ENCODE measurements around the gene MISP3. TPM values are rescaled to one million over a fixed set of nuclear protein-coding genes. Genes with fewer than 3 reads are reported as not detected.

Gene MISP3
- total and polyA plus RNA-seq, 10 donors: 1.5 to 8.0 (median 2.0) TPM

- WGBS, 5 donors: 23 to 34% (median 26%) methylated on average over 17 to 24 of the region's 24 CpGs
- peaks cover 7 to 59% (median 31%) of the 10 kb centered on the region in 6 donors for H3K4me1 ChIP-seq
- peak overlapping the region; percentile 66 to 77 (median 70) for H3K4me3 ChIP-seq
- H3K27ac ChIP-seq: peak overlapping the region; percentile 85 to 96 (median 92)
- no peaks in the 10 kb centered on the region for H3K27me3 ChIP-seq (replicated peaks in 1 of 7)
- H3K36me3 ChIP-seq: peaks cover 0 to 4% (median 0%) of the 10 kb centered on the region in 6 donors
- H3K9me3 ChIP-seq: no peaks in the 10 kb centered on the region
- peak in 1 of 3 donors; percentile 63 for TF ChIP-seq POLR2AphosphoS5 (IDR thresholded peaks at IDR 0.05)
- no peak for TF ChIP-seq CTCF (IDR thresholded peaks at IDR 0.05 in 8 of 11, conservative IDR thresholded peaks at IDR 0.05 in 3 of 11)
- intact Hi-C loops (cut with DNase I; ENCODE audit: low total_unique reads): loop anchor here (10.0 kb wide), 1 partner anchor 53 kb away; the partner anchor contains the start of gene ASF1B
- no peak for DNase-seq
Observed at GRCh38 chr19:14081797-14082674, 9.4 kb downstream of the MISP3 start.

- intact Hi-C loops (cut with DNase I; ENCODE audit: low total_unique reads): loop anchor here (10.0 kb wide), 1 partner anchor 52 kb away; the partner anchor contains the start of gene ASF1B
- Histone ChIP-seq H3K4me3 (peak overlapping the region in 3 of 8 donors; percentile 68 to 75 (median 72)), H3K4me1 (peaks cover 7 to 57% (median 31%) of the 10 kb centered on the region in 6 donors), H3K36me3 (peaks cover 0 to 5% (median 0%) of the 10 kb centered on the region in 6 donors), H3K9me3 (no peaks in the 10 kb centered on the region), H3K27me3 (replicated peaks in 1 of 7) (no peaks in the 10 kb centered on the region), H3K27ac (peak overlapping the region in 3 of 8 donors; percentile 89 to 94 (median 94))
- no peak for TF ChIP-seq POLR2A (IDR thresholded peaks at IDR 0.05)
- TF ChIP-seq POLR2AphosphoS5 (IDR thresholded peaks at IDR 0.05): no peak
- TF ChIP-seq CTCF (IDR thresholded peaks at IDR 0.05 in 8 of 11, conservative IDR thresholded peaks at IDR 0.05 in 3 of 11): no peak
- 0 to 80% (median 39%) methylated on average over 1 of the region's 1 CpG for WGBS, 5 donors
- no peak for DNase-seq
Observed at GRCh38 chr19:14082675-14082960, 10.0 kb downstream of the MISP3 start.

GRCh38 chr19:14085309-14085995, 12.9 kb downstream of the MISP3 start, which contains the start of gene C19orf67:
Gene C19orf67, minus strand, starts transcription at chr19:14085783. Its CDS starts 156 bp downstream, at chr19:14085627.
- peaks cover 9 to 44% (median 29%) of the 10 kb centered on the region in 6 donors for H3K4me1 ChIP-seq
- TF ChIP-seq CTCF (IDR thresholded peaks at IDR 0.05 in 8 of 11, conservative IDR thresholded peaks at IDR 0.05 in 3 of 11) (no peak), POLR2AphosphoS5 (IDR thresholded peaks at IDR 0.05) (no peak), POLR2A (IDR thresholded peaks at IDR 0.05) (no peak)
- intact Hi-C loops (cut with DNase I; ENCODE audit: low total_unique reads): loop anchor here (10.0 kb wide), 1 partner anchor 49 kb away; the partner anchor contains the start of gene ASF1B
- no peak within 1 kb of the TSS for H3K27ac ChIP-seq
- whole genome bisulfite sequencing, 5 donors: 80 to 90% (median 86%) methylated on average over 40 to 54 of the region's 54 CpGs
- H3K36me3 ChIP-seq: peaks cover 0 to 20% (median 6%) of the 10 kb centered on the region in 6 donors
- no peaks in the 10 kb centered on the region for H3K9me3 ChIP-seq
- no peak for DNase-seq
- no peak within 1 kb of the TSS for H3K4me3 ChIP-seq
- H3K27me3 ChIP-seq (replicated peaks in 1 of 7): no peaks in the 10 kb centered on the region

Data from spleen (tissue), 11 donors.